Adipocyte (in vitro differentiated cells): ENCODE data around the gene FAP.

Experiments used
- DNase-seq: peaks from one replicate; pipeline ENCODE4 v3.0.0-alpha.2; 2015; ENCODE audit warnings: low read depth
- H3K27me3 ChIP-seq: replicated peaks from 2 replicates; pipeline ENCODE4 v1.7.0; 2013; ENCODE audit warnings: mild to moderate bottlenecking, low read length, moderate library complexity; ENCODE audit not compliant: control insufficient read depth, insufficient read depth
- H3K36me3 ChIP-seq: 2 replicates; pipeline ENCODE4 v1.7.0; 2013; ENCODE audit warnings: low read length, mild to moderate bottlenecking, moderate library complexity; ENCODE audit not compliant: control insufficient read depth, insufficient read depth, severe bottlenecking
- H3K4me1 ChIP-seq: 2 replicates; pipeline ENCODE4 v1.7.0; 2013; ENCODE audit warnings: mild to moderate bottlenecking, low read length, moderate library complexity; ENCODE audit not compliant: control insufficient read depth, insufficient read depth
- H3K4me3 ChIP-seq: 2 replicates; pipeline ENCODE4 v1.7.0; 2013; ENCODE audit warnings: mild to moderate bottlenecking, low read length, moderate library complexity
- H3K9ac ChIP-seq: 2 replicates; pipeline ENCODE4 v1.7.0; 2013; ENCODE audit warnings: mild to moderate bottlenecking, low read length, moderate library complexity
- H3K9me3 ChIP-seq: 2 replicates; pipeline ENCODE4 v1.7.0; 2013; ENCODE audit warnings: mild to moderate bottlenecking, low read length, moderate library complexity; ENCODE audit not compliant: control insufficient read depth

Gene FAP

DNA sequence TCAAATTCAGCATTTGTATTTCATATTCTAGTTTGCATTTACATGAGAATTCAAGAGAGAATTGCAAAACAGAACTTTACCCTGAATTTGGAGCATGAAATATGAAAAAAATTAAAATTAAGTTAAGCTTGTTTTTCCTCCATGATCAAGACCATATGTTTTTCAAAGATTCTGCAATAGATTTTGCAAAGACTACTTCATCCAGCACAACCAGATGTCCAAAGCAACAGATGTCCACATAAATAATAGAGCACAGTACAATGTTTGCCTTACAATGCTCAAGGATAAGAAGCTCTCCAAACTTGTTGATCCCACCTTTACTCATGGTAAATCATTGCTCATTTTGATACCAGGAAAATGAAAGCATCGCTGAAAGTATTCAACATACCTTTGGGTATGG lies 25.6 kb downstream of the FAP start:
- no peak overlapping the region for H3K9ac ChIP-seq
- peak; percentile 90 for DNase-seq
- H3K4me3 ChIP-seq = no peak overlapping the region
- peaks cover 19% of the 10 kb centered on the region for H3K36me3 ChIP-seq
- H3K27me3 ChIP-seq = no peaks in the 10 kb centered on the region
- H3K9me3 ChIP-seq = no peaks in the 10 kb centered on the region
- H3K4me1 ChIP-seq = peaks cover 34% of the 10 kb centered on the region

- Histone ChIP-seq H3K9me3 (no peaks in the 10 kb centered on the region), H3K9ac (no peak overlapping the region), H3K4me3 (no peak overlapping the region)
Observed at GRCh38 chr2:162215162-162215561, 28.1 kb downstream of the FAP start.

DNA sequence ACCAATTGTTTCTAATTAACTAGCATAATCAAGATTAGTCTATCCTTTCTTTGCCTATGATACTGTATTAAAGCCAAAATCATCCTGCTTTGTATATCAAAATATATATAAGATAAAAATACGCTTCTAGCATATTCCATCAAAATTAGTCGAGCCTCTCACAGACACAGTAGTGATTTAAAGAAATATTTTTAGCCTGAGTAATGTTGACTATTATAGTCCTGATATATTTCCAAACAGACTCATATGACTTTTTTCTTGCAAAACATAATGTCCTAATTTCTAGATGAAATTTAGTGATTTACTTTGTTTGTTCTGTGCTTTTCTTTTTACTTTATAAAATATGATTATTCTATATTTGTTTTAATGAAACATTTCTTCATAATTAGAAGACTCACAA lies 30.9 kb downstream of the FAP start:
- peak; percentile 75 for DNase-seq
- peaks cover 32% of the 10 kb centered on the region for H3K36me3 ChIP-seq
- H3K9ac ChIP-seq = peak overlapping the region; percentile 50
- no peaks in the 10 kb centered on the region for H3K9me3 ChIP-seq
- H3K4me3 ChIP-seq = peak overlapping the region; percentile 55
- H3K4me1 ChIP-seq = peaks cover 30% of the 10 kb centered on the region
- no peaks in the 10 kb centered on the region for H3K27me3 ChIP-seq

More at GRCh38 chr2:162215162-162215561, 28.1 kb downstream of the FAP start:
- H3K27me3 ChIP-seq = no peaks in the 10 kb centered on the region
- no peak for DNase-seq
- peaks cover 19% of the 10 kb centered on the region for H3K36me3 ChIP-seq
- peaks cover 46% of the 10 kb centered on the region for H3K4me1 ChIP-seq

GRCh38 chr2:162211732-162212131 lies 31.5 kb downstream of the FAP start:
- Histone ChIP-seq H3K9me3 (no peaks in the 10 kb centered on the region), H3K36me3 (peaks cover 30% of the 10 kb centered on the region), H3K4me1 (peaks cover 26% of the 10 kb centered on the region), H3K4me3 (peak overlapping the region; percentile 55), H3K27me3 (no peaks in the 10 kb centered on the region), H3K9ac (peak overlapping the region; percentile 23)
- peak; percentile 25 for DNase-seq

GRCh38 chr2:162210385-162210784 lies 32.9 kb downstream of the FAP start:
- DNase-seq = peak; percentile 41
- no peak overlapping the region for H3K4me3 ChIP-seq

GRCh38 chr2:162202203-162202602 lies 41.0 kb downstream of the FAP start:
- H3K4me3 ChIP-seq = no peak overlapping the region
- no peaks in the 10 kb centered on the region for H3K9me3 ChIP-seq
- H3K27me3 ChIP-seq = no peaks in the 10 kb centered on the region
- no peak overlapping the region for H3K9ac ChIP-seq
- no peak for DNase-seq
- H3K36me3 ChIP-seq = peaks cover 66% of the 10 kb centered on the region
- peaks cover 2% of the 10 kb centered on the region for H3K4me1 ChIP-seq

More at GRCh38 chr2:162210385-162210784, 32.9 kb downstream of the FAP start:
- Histone ChIP-seq H3K36me3 (peaks cover 36% of the 10 kb centered on the region), H3K27me3 (no peaks in the 10 kb centered on the region), H3K9ac (no peak overlapping the region), H3K4me1 (peaks cover 26% of the 10 kb centered on the region), H3K9me3 (no peaks in the 10 kb centered on the region)

GRCh38 chr2:162200636-162201035 lies 42.6 kb downstream of the FAP start:
- Histone ChIP-seq H3K4me1 (peaks cover 5% of the 10 kb centered on the region), H3K9ac (no peak overlapping the region), H3K27me3 (no peaks in the 10 kb centered on the region), H3K36me3 (peaks cover 68% of the 10 kb centered on the region), H3K4me3 (no peak overlapping the region), H3K9me3 (no peaks in the 10 kb centered on the region)
- DNase-seq = no peak

DNA sequence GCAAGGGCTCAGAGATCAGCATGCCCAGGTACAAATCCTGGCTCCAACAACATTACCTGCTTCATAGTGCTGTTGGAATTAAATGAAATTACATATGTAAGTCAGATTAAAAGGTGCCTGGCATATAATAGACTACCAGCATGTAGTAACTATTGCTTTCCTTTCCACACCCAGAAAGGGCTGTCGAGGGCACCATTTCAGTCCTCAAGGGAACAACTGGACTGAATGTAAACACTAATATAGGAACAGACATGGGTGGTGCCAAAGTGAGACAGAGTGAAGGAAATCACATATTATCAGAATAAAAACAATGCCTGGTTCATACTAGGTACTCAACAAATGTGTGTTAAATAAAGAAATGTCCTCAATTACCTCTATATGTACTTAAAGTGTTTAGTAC lies 43.3 kb downstream of the FAP start:
- Histone ChIP-seq H3K4me3 (no peak overlapping the region), H3K9me3 (no peaks in the 10 kb centered on the region), H3K36me3 (peaks cover 74% of the 10 kb centered on the region), H3K4me1 (peaks cover 5% of the 10 kb centered on the region), H3K9ac (no peak overlapping the region), H3K27me3 (no peaks in the 10 kb centered on the region)
- DNase-seq = no peak

GRCh38 chr2:162198239-162198638 lies 45.0 kb downstream of the FAP start:
- Histone ChIP-seq H3K4me1 (peaks cover 5% of the 10 kb centered on the region), H3K4me3 (no peak overlapping the region), H3K9ac (no peak overlapping the region), H3K36me3 (peaks cover 68% of the 10 kb centered on the region), H3K9me3 (no peaks in the 10 kb centered on the region), H3K27me3 (no peaks in the 10 kb centered on the region)
- peak; percentile 57 for DNase-seq

DNA sequence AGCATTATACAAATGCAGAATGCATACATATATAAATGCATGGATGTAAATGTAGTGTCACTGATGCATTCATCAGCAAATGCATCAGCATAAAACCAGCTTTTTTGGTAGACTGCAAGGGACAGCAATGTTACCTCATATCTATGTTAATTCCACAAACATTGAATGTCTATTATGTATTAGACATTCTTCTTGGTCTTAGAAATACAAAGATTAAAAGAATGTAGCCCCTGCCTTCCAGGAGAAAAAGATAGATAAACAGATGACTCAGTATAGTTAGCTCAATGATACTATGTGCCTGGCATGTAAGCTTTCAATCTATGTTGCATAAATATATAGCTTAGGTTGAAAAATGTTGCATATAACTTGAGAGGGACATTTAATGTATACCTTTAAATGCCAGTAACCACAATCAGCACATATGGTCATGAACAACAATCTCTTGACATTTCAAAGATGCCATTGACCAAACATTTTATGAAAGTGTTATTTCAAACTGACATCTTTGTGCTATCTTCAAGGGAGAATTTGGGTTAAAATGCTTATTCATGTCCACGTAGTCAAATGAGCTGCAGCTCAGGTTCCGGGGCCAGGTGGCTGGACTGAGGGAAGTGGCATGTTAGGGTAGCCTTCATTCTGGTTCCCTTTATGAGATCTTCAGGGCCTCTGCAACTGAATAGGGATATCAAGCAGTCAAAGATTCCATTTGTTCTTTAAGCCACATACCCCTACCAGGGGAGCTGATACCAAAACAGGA lies 46.0 kb downstream of the FAP start:
- no peaks in the 10 kb centered on the region for H3K9me3 ChIP-seq
- DNase-seq = peak; percentile 67
- H3K4me3 ChIP-seq = no peak overlapping the region
- H3K4me1 ChIP-seq = peaks cover 5% of the 10 kb centered on the region
- H3K9ac ChIP-seq = no peak overlapping the region
- peaks cover 59% of the 10 kb centered on the region for H3K36me3 ChIP-seq
- H3K27me3 ChIP-seq = no peaks in the 10 kb centered on the region

DNA sequence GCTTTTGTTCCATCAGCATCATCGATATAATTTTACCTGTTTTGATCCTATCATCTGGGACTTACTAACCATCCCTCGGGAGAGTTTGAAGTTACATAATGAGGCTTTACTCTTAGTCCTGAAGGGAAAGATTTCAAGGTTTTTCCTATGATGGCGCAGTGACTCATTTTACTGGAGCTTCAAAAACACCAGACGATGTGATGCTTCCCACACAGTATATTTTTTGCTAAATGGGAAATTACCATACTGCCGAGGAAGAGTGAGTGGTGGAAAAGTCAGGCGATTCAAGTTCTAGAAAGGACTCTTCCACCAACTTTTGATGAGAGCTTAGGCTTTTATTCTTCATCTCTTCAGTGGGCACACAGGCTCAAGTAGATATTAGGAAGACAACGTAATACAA lies 46.6 kb downstream of the FAP start:
- H3K9me3 ChIP-seq = no peaks in the 10 kb centered on the region
- H3K27me3 ChIP-seq = no peaks in the 10 kb centered on the region

GRCh38 chr2:162188451-162188850 lies 54.8 kb downstream of the FAP start:
- no peak for DNase-seq
- no peak overlapping the region for H3K4me3 ChIP-seq
- H3K9me3 ChIP-seq = no peaks in the 10 kb centered on the region

More for the DNA sequence above, 46.6 kb downstream of the FAP start:
- H3K4me1 ChIP-seq = peaks cover 5% of the 10 kb centered on the region
- peak; percentile 46 for DNase-seq
- H3K4me3 ChIP-seq = no peak overlapping the region
- peaks cover 58% of the 10 kb centered on the region for H3K36me3 ChIP-seq
- H3K9ac ChIP-seq = no peak overlapping the region

More at GRCh38 chr2:162188451-162188850, 54.8 kb downstream of the FAP start:
- H3K9ac ChIP-seq = no peak overlapping the region
- peaks cover 29% of the 10 kb centered on the region for H3K36me3 ChIP-seq
- no peaks in the 10 kb centered on the region for H3K27me3 ChIP-seq
- peaks cover 31% of the 10 kb centered on the region for H3K4me1 ChIP-seq
